COLO829 (cell line): ENCODE results near the gene ZNF426.
A peak's percentile ranks its signal among the peaks of the same experiment; 100 is the strongest.
"Not testable (repeated sequence)": the region's sequence is repeated elsewhere in the genome, so short reads cannot be mapped to it uniquely, and the experiment has no call there.

ENCODE experiments used
- DNase-seq: peaks from one replicate; pipeline ENCODE4 v3.0.0; 2012; ENCODE audit warnings: low spot score

The ZNF426 gene

DNA sequence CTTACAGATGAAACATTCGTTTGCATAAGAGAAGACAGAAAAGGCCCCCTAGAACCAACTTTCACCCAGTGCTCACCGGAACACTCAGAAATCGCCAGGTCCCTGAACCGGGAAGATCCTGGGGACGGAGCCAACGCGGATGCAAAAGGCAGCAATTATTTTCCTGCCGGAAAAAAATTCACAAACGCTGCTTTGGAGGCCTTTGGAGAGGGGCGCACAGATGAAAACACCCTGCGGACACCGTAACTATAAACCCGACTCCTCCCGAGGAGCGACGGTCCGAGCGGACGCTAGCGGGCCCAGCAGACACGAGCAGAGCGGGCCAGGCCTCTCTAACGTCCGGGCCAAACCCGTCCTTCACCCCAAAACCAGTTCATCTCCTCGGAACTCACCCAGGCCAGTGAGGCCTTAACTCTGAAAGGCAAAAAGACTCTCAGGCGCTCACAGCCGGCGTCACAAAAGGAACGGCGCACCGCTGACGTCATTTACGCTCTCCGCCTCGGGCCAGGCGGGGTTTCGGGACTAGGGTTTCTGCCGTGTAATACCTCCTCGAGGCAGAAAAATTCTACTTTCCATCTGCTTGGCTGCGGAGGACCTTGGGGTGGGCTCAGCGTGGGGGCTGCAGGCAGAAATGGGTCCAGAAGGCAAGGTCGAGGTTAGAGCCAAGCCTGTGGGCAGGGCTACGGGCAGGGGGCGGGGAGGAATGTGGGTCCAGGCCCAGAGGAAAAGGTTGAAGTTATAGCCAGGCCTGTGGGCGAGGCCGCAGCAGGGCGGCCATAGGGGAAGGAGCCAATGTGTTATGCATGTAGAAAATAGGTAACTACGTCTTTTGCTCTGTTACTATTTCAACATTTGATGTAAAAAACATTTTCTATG lies at the start of gene ZNF426:
Gene ZNF426, minus strand, starts transcription at position 463 of the 876 bp plus-strand sequence. CDS start 2,413 bp downstream, outside the sequence.
- peak; percentile 78 for DNase-seq

DNA sequence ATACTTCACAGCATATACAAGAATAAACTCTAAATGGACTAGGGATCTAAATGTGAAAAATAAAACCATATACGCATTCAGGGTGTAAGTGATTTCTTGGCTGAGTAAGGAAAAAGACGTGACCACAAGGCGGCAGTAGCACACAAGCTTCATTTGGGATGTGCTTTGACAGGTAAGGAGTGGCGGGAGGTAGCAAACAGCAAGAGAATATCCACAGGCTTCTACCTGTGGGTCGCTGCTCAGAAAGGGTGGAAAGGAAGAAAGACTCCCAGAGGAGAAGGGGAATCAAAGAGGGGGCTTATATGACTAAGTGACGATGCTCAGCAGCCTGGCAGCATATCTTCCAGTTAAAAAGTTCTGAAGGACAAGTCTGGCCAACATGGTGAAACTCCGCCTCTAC lies 48.3 kb upstream of the ZNF426 start:
- DNase-seq, result peak; percentile 25

DNA sequence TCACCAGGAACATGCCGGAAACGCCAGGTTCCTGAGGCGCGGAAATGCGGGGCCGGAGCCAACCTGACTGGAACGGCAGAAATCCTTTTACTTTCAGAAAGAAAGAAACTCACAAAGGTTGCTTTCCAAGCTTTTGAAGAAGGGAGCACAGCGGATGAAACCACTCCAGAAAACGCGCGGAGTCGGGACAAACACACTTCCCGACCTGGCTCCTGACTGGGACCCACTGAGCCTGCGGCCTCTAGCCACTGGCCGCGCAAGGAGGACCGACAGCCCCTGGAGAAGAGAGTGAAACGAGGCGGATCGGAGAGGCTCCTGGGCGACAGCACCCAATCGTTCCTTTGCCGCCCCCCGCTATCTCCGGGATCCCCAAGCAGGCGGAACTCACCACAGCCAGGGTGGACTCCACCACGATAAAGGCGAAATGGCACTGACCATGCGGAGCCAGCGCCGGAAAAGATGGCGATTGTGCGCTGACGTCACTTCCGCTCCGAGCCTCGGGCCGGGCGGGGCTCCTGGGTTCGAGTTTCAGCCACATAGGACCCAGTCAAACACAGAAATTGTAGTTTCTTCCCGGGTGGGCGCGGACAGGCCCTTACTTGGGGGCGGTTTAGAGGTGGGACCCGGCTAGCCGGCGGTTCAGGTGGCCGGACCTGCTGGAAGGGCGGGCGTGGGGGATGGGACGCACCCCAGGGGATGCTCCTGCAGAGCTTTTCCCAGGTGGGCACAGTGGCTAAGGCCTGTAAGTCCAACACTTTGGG lies 45.8 kb upstream of the ZNF426 start, which contains the start of gene ZNF121:
Gene ZNF121, minus strand, starts transcription at position 432 of the 761 bp plus-strand sequence. CDS start 16,407 bp downstream, outside the sequence.
- DNase-seq, result peak; percentile 63

DNA sequence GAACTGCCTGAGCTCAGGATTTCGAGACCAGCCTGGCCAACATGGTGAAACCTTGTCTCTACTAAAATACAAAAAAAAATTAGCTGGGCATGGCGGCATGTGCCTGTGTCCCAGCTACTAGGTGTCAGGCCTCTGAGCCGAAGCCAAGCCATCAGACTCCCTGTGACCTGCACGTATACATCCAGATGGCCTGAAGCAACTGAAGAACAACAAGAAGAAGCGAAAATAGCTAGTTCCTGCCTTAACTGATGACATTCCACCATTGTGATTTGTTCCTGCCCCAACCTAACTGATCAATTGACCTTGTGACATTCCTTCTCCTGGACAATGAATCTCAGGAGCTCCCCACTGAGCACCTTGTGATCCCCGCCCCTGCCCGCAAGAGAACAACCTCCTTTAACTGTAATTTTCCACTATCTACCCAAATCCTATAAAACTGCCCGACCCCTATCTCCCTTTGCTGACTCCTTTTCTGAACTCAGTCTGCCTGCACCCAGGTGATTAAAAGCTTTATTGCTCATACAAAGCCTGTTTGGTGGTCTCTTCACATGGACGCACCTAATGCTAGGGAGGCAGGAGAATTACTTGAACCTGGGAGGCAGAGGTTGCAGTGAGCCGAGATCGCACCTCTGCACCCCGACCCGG lies 43.8 kb upstream of the ZNF426 start:
- not testable (repeated sequence) for DNase-seq

- no peak for DNase-seq
These were observed 42.3 kb upstream of the ZNF426 start for GRCh38 chr19:9580728-9581127.

DNA sequence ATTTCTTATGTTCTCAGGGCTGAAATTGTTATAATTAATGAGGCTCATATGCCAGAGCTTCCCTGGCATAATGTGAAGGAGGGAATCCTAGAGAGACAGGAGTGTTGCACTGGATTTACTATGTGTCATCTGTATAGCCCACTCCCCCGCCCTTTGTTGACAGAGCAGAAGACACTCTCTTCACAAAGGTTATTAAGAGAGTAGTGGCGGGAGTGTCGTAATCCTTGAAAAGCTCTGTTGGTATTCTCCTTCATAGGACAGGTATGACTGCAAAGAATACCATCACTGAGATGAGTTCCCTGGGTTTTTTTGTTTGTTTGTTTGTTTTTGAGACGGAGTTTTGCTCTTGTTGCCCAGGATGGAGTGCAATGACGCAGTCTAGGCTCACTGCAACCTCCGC lies 31.8 kb upstream of the ZNF426 start:
- DNase-seq, result no peak

DNA sequence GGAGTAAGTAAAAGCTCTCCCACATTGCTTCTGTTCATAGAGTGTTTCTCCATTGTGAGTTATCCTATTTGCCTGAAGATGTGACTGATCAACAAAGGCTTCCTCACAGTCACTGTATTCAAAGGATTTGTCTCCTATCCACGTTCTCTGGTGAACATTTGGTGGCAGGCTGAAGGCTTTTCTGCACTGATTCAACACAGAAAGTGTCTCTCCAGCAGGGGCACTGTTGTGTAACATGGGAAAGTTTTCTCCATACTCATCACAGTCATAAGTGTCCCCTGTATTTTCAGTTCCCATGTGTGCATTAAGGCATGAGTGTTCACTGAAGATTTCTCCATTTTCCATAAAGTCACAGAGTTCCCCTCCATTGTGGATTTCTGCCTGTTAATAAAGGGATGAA lies 28.3 kb upstream of the ZNF426 start:
- no peak for DNase-seq

GRCh38 chr19:9565900-9566705 lies 27.7 kb upstream of the ZNF426 start:
- no peak for DNase-seq

DNA sequence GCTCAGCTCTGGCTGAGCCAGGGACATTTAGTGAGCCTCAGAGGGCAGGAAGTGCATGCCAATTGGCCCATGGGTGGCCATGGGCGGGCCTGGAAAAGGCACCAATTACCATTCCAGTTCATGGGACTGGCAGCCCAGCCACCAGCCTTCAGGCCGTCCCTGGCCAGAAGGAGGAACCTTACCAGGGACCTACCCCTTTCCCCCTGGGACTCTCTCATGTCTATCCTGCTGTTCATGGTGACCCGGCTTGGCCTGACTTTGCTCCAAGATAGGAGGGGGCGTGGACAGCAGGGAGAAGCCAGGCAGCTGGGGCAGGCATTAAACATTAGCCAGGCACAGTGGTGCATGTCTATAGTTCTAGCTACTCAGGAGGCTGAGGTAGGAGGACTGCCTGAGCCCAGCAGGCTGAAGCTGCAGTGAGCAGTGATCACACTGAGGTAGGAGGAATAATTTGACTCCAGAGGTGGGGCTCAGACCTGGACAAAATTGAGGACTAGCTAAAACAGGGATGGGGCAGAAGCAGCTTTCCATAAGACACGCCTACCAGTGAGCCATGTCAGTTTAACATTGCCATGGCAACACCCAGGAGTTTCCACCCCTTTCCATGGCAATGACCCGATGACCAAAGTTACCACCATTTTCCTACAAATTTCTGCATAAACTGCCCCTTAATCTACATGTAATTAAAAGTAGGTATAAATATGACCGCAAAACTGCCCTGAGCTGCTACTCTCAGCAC lies 14.3 kb upstream of the ZNF426 start:
- DNase-seq, result no peak

DNA sequence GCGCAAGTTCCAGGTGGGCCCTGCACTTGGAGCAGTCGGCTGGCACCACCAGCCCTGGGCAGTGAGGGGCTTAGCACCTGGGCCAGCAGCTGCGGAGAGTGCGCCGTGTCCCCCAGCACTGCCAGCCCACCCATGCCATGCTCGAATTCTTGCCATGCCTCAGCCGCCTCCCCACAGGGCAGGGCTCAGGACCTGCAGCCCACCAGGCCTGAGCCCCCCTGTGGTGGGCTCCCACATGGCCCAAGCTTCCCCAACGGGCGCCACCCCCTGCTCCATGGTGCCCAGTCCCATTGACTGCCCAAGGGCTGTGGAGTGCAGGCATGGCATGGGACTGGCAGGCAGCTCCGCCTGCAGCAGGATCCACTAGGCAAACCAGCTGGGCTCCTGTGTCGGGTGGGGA lies 9.4 kb upstream of the ZNF426 start:
- DNase-seq, result no peak

GRCh38 chr19:9541281-9541680 lies 2.8 kb upstream of the ZNF426 start:
- not testable (repeated sequence) for DNase-seq

- DNase-seq, result not testable (repeated sequence)
These were observed 1.5 kb upstream of the ZNF426 start for GRCh38 chr19:9539921-9540320.

DNA sequence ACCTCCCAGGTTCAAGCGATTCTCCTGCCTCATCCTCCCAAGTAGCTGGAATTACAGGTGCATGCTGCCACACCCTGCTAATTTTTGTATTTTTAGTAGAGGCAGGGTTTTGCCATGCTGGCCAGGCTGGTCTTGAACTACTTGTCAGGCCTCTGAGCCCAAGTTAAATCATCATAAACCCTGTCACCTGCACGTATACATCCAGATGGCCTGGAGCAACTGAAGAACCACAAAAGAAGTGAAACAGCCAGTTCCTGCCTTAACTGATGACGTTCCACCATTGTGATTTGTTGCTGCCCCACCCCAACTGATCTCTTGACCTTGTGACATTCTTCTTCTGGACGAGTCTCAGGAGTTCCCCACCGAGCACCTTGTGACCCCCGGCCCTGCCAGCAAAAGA lies 756 bp upstream of the ZNF426 start:
- not testable (repeated sequence) for DNase-seq

DNA sequence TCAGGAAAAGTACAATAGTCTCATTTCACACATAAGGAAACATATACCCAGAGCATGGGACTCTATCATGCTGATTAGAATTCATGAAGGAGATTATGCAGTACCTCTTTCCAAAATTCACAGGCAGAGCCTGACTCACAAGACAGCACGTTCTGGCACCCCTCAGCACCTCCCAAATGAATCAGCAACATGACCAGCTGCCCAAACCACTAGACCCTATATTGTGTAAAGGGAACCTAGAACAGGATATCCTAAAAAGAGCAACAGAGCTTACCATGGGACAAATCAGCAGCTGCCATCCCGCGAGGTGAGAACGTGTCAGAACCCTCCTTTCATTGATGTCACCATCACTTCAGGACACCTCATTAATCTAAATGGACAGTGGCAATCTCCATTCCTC lies 2.5 kb downstream of the ZNF426 start:
- DNase-seq, result no peak

GRCh38 chr19:9531933-9532332 lies 6.5 kb downstream of the ZNF426 start:
- no peak for DNase-seq

- no peak for DNase-seq
These were observed 9.6 kb downstream of the ZNF426 start for GRCh38 chr19:9528757-9529336.

GRCh38 chr19:9523885-9524474 lies 14.5 kb downstream of the ZNF426 start:
- DNase-seq, result no peak

- no peak for DNase-seq
These were observed 31.2 kb downstream of the ZNF426 start for GRCh38 chr19:9507285-9507684.

DNA sequence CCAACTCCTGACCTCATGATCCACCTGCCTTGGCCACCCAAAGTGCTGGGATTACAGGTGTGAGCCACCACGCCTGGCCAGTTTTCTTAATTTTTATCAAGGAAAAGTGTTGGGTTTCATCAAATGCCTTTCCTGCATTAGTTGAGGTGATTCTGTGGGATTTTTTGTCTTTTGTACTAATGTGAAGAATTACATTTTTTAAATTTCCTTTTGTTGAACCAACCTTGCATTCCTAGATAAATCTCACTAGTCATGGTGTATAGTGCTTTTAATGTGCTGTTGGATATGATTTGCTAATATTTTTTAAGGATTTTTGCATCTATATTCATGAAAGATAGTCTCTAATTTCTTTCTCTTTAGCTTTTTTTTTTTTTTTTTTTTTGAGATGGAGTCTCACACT lies 37.6 kb downstream of the ZNF426 start:
- no peak for DNase-seq
